GM11168 (cell line): Measurements from ENCODE around the gene C3orf80.
"Not testable (repeated sequence)": the region's sequence is repeated elsewhere in the genome, so short reads cannot be mapped to it uniquely, and the experiment has no call there.

Source experiments
- in situ Hi-C: fragments of 300-500 bp; cut with MboI; formaldehyde crosslinking; loops from one replicate; pipeline ENCODE4 v1.12.0; 2022; ENCODE audit warnings: low sequenced_read_pairs; ENCODE audit not compliant: unreplicated experiment

C3orf80 gene

GRCh38 chr3:160210341-160210740 is 14.9 kb upstream of the C3orf80 start:
- in situ Hi-C loops: no loop called here

GRCh38 chr3:160210799-160211221 is 14.4 kb upstream of the C3orf80 start:
- in situ Hi-C loops: no loop called here

- in situ Hi-C loops: no loop called here
Observed at GRCh38 chr3:160213191-160213590, 12.0 kb upstream of the C3orf80 start.

DNA sequence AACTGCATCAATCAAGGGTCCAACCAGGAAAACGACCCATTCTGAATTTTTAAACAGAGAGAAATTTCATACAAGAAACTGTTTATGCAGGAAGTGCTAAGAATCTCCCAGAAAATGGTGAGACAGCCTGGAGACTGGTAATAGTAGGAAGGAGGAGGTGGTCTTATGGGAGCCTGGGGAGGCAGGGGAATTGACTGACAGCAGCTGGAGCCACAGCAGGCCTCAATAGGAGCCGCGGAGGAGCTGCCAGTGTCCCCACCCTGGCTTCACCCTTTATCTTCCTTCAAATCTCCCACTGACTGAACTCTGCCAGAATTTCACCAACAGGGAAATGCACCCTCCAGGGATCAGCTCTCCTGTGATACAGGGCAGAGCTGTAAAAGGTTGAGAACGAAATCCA is 7.5 kb upstream of the C3orf80 start:
- in situ Hi-C loops: no loop called here

DNA sequence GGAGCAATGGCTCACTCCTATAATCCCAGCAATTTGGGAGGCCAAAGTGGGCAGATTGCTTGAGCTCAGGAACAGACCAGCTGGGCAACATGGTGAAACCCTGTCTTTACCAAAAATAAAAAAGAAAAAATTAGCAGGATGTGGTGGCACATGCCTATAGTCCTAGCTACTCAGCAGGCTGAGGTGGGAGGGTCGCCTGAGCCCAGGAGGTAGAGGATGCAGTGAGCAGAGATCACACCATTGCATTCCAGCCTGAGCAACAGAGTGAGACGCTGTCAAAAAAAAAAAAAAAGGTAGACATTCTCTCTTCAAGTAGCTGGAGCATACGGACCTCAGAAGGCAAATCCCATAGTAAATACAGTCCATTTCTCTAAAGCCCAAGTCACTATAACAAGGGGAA is 7.1 kb upstream of the C3orf80 start:
- in situ Hi-C loops: no loop called here

DNA sequence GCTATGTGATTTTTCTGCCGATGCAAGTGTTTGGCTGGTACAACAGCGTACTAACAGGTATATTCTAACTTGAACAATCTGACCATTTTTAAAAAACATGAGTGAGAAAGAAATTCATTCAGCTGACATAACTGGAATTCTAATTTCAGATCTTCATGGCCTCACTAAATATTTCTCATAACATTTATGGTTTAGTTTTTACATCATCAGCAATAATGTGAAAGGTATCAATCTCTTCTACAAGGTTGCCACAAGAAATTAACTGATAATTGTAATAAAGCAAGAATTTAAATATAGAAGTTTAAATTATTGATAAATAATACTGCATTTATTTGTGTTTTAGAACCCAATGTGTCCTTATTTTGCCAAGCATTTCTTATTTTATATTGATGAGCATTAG is 5.2 kb upstream of the C3orf80 start:
- in situ Hi-C loops: no loop called here

DNA sequence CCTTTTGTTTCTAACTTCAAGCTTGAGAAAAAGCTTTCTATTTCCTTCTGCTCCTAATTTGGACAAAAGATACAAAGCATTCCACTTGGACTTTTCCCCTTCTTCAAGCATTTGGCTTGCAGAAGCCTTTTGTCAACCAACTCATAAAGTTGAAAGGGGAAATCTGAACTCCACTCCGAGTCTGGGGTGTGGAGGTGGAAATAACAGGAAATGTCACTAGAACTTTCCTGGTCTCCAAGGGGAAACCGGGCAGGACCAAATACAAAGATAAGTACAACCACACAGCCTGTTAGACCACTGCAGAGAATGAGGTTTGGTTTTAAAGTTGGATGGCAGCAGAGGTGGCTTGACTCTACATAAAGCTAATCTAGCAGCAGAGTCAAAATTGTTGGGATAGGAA is 4.2 kb upstream of the C3orf80 start:
- in situ Hi-C loops: no loop called here

GRCh38 chr3:160224256-160224655 is 966 bp upstream of the C3orf80 start:
- in situ Hi-C loops: no loop called here

DNA sequence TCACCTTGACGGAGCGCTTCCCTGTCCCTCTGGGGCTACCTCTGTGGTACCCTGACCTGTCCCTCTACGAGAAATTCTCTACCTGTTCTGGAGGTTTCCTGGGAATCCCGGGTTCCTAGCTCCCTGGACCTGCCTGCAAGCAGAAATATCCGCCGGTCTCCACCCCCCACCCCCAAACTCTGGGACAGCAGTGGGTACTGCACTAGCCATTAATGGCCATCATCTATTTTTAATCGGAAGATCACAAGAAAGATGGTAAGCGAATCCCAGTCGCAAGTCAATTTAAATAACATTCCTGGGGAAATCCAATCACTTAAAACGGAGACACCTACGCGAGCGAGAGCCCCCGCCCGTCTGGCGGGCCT is 429 bp upstream of the C3orf80 start:
- in situ Hi-C loops: no loop called here

- in situ Hi-C loops: no loop called here
Observed at GRCh38 chr3:160226026-160226907, 1.0 kb downstream of the C3orf80 start.

DNA sequence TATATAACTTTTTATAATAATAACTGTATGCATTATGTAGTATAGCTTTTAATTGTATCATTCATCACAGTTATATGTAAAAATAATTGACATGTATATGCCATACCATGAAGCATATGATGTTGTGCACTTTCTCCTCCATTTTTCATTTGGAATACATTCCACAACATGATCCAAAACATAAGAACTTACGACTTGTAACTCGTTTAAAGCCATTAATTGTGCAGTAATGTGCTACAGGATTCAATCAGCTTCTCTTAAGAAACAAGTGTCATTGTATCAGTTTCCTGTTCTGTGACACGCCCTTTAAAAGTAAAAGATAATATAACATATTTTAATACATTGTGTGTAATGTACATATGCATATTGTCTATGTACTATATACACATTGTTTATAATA is 2.2 kb downstream of the C3orf80 start:
- in situ Hi-C loops: no loop called here

DNA sequence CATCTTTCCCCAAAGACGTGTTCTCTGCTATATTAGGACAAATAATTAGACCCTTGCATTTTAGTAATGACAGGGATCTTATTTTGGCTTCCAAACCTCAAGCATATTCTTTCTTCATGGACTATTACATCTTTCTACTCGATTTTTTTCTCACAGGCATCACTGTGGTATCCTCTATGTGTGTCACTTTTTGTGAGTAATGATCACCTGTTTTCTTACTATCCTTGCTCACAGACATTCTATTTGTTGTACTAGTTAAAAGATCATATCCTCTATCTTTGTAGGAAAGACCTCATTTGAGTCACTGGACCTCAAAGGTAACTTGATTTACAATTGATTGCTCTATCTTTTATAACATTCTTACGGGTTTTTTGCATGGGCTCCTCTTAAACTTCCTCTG is 6.8 kb downstream of the C3orf80 start:
- in situ Hi-C loops: no loop called here

DNA sequence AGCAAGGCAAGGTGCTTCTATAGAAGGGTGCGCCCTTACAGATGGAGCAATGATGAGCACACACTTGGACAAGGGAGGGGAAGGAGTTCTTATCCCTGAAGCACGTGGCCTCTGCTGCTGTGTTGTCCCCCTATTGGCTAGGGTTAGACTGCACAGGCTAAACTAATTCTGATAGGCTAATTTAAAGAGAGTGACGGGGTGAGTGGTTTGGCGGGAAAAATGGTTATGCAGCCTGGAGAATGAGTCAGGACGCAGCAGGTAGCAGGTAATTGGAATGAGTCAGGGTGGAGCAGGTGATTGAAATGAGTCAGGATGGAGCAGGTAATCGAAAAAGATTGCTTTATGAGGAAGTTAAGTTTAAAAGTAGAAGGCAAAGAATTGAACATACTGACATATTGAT is 15.5 kb downstream of the C3orf80 start:
- in situ Hi-C loops: not testable (repeated sequence)

DNA sequence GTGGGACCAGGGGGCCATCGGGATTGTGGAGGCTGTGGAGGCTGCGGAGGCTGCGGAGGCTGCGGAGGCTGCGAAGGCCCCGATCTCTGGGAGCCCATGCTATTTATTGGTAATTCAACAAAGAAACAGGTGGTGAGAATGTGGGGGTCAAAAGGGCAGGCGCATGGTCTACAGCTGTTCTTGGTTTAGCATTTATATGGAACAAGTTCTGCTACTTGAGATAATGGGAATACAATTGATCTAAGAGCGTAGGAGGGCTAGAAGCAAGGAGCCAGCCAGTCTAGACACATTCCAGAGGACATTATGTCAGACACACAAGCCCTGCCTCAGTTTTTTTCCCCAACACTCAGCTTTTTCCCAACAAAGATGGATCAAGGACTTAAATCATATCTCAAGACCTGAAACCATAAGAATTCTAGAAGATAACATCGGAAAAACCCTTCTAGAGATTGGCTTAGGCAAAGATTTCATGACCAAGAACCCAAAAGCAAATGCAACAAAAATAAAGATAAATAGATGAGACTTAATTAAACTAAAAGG is 20.1 kb downstream of the C3orf80 start:
- in situ Hi-C loops: no loop called here

- in situ Hi-C loops: no loop called here
Observed at GRCh38 chr3:160247766-160248165, 22.5 kb downstream of the C3orf80 start.

- in situ Hi-C loops: no loop called here
Observed at GRCh38 chr3:160253298-160253697, 28.1 kb downstream of the C3orf80 start.

DNA sequence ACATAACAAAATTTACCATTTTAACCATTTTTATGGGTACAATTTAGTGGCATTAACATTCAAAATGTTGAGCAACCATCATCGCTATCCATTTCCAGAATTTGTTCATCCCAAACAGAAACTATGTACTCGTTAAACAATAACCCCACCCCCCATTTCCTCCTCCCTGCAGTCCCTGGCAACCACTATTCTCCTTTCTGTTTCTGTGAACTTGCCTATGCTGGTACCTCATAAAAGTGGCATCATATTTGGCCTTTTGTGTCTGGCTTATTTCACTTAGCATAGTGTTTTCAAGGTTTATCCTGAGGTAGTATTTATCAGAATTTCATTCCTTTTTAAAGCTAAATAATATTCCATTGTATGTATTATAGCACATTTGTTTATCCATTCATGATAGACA is 32.4 kb downstream of the C3orf80 start:
- in situ Hi-C loops: no loop called here

- in situ Hi-C loops: no loop called here
Observed at GRCh38 chr3:160259589-160259988, 34.4 kb downstream of the C3orf80 start.

- in situ Hi-C loops: no loop called here
Observed at GRCh38 chr3:160260587-160261270, 35.5 kb downstream of the C3orf80 start.

- in situ Hi-C loops: no loop called here
Observed at GRCh38 chr3:160265088-160265487, 39.9 kb downstream of the C3orf80 start.
